Epithelial cell of proximal tubule (primary cell): ENCODE data around the gene MVK. TPM values are rescaled to one million over a fixed set of nuclear protein-coding genes. Genes with fewer than 3 reads are reported as not detected.

Experiments used
- DNase-seq: peaks from one replicate; pipeline ENCODE4 v3.0.0-alpha.2; 2011; ENCODE audit warnings: low read depth
- H3K4me3 ChIP-seq: 2 replicates; pipeline ENCODE4 v1.5.1; 2011; ENCODE audit warnings: low read depth, mild to moderate bottlenecking, low read length
- total RNA-seq: library from RNA; depleted of rRNA; stranded (reverse); fragments of >200 nt; gene quantifications from 2 replicates; pipeline ENCODE4 v1.2.3, GENCODE V29; 2015
- TF ChIP-seq, protein P1 (sequence below): conservative IDR thresholded peaks from 2 replicates; pipeline ENCODE4 v1.5.1; 2012; ENCODE audit warnings: low read depth, mild to moderate bottlenecking, low read length

Gene MVK
- total RNA-seq, 1 donor from 2014 or later = 28.5 TPM

- TF ChIP-seq, protein P1, sequence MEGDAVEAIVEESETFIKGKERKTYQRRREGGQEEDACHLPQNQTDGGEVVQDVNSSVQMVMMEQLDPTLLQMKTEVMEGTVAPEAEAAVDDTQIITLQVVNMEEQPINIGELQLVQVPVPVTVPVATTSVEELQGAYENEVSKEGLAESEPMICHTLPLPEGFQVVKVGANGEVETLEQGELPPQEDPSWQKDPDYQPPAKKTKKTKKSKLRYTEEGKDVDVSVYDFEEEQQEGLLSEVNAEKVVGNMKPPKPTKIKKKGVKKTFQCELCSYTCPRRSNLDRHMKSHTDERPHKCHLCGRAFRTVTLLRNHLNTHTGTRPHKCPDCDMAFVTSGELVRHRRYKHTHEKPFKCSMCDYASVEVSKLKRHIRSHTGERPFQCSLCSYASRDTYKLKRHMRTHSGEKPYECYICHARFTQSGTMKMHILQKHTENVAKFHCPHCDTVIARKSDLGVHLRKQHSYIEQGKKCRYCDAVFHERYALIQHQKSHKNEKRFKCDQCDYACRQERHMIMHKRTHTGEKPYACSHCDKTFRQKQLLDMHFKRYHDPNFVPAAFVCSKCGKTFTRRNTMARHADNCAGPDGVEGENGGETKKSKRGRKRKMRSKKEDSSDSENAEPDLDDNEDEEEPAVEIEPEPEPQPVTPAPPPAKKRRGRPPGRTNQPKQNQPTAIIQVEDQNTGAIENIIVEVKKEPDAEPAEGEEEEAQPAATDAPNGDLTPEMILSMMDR = no peak
- no peak for DNase-seq
- H3K4me3 ChIP-seq = no peak overlapping the region
Observed at GRCh38 chr12:109551108-109551507, 22.5 kb upstream of the MVK start.

GRCh38 chr12:109552971-109553370 lies 20.6 kb upstream of the MVK start:
- DNase-seq = no peak
- TF ChIP-seq, protein P1 = no peak
- no peak overlapping the region for H3K4me3 ChIP-seq

DNA sequence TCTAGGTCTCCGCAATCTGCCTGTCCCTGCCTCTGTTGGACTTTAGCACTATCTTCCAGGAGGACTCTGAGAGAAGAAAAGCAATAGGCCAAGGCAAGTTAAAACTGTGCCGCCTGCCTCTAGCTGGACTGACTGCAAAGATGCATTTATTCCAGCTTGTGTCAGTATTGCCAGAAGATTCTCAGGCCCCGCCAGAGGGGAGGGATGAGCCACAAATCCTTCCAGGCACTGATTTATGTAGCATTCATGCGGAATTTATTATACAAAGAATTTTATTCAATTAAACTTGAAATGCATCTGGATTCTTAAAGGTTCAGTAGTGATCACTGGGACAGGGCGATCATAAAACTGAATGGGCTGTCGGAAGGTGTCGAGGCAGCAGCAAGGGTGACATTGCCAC lies 20.1 kb upstream of the MVK start:
- DNase-seq = no peak
- no peak overlapping the region for H3K4me3 ChIP-seq
- TF ChIP-seq, protein P1 = no peak

DNA sequence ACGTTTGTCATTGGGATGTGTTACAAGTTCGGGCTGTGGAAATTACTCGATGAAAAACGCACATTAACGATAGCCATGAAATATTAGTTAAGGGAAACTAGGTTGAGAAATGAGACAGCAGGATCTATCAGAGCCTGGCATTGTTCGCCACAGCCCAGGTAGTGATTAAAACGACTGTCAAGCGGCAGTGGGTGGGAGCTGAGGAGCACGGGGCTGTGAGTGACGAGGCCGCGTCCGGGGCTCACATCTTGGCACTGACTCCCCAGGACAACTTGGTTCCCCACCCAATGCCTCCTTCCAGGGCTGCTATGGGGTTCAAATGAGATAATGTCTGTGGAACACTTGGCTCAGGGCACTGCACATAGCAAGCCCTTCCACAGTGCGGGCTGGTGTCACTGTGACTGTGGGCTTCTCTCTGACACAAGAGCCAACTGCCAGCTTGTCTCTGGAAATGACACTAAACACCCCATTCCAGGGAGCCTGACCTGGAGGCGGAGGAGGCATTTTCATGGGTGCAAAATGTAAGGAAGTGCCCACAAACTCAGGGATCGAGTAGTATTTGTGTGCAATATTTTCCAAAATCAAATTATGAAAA lies 19.6 kb upstream of the MVK start:
- no peak overlapping the region for H3K4me3 ChIP-seq
- TF ChIP-seq, protein P1 = no peak
- DNase-seq = no peak

DNA sequence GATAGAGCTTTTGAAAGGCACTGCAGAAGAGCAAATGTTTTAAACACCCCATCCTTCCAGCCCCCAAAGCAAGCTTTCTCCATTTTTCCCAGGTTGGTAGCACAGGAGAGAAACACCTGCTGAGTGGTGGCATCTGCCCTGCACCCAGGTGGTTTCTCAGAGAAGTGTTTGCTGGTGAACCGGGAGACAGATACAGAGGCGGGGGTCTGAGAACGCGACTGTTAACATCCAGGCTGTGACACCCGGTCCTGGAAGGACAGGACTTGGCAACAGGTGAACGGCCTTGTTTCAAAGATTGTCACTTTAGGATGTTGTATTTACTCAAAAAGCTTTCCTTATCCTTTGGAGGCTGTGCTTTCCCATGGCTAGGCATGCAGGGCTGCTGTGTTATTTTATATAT lies 18.8 kb upstream of the MVK start:
- no peak for DNase-seq
- no peak overlapping the region for H3K4me3 ChIP-seq
- TF ChIP-seq, protein P1 = no peak

DNA sequence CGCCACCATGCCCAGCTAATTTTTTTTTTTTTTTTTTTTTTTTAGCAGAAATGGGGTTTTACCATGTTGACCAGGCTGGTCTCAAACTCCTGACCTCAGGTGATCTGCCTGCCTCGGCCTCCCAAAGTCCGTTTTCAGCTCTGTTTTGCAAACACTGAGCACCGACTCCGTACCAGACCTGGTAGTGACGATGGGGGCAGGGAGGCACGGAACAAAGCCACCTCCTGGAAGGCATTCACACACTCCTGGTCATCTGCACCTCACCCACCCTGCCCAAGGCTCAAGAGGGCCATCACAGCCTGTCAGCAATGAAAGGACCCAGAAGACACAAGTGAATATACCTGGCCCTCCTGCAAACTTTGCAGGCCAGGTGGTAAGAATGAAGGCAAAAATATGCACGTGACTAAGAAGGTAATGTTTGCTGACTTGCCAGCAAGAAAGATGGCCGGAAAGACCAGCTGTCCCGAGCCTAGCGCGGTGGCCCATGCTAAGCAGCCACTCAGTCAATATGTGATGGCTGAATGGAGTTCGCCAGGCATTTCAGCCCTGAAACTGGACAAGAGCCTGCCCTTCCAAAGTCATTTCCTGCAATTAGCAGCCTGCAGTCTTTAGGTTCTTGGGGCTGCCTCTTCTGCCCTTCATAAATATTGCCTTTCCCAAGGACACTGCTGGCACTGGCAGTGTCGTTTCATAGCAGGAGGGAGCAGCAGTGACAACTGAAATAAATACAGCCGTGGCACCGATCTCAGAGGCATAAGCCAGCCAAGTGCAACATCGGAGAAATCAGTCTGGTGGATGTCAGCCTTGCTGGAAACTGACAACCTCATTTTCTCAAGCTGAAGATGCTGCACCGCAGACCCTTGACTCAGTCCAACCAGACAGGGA lies 17.9 kb upstream of the MVK start:
- no peak for DNase-seq
- no peak overlapping the region for H3K4me3 ChIP-seq
- TF ChIP-seq, protein P1 = no peak
